HT-29 (cell line): ENCODE data around the gene HKDC1. TPM values are rescaled to one million over a fixed set of nuclear protein-coding genes. Genes with fewer than 3 reads are reported as not detected.

Source experiments
- total RNA-seq: library from RNA; depleted of rRNA; stranded (reverse); fragments of >200 nt; shearing (Covaris generic); gene quantifications from 2 replicates; pipeline ENCODE4 v1.2.3, GENCODE V29; 2014; rRNA removed

Gene HKDC1
- total RNA-seq, 1 experiment from 2014 or later, result 29.7 TPM

Other genes with a start within 250 kb of the HKDC1 start
- 17.0 and 18.1 TPM in 2 replicates for gene KIFBP, start 231.5 kb upstream of the HKDC1 start, total RNA-seq
- gene SRGN, start 132.2 kb upstream of the HKDC1 start, total RNA-seq, result 0.13 TPM in 1 of 2 replicates, not detected in the other
- gene VPS26A, start 96.2 kb upstream of the HKDC1 start, total RNA-seq, result 10.3 TPM in 2 replicates
- gene SUPV3L1, start 40.1 kb upstream of the HKDC1 start, total RNA-seq, result 24.6 and 27.0 TPM in 2 replicates
- gene HK1, start 58.2 kb downstream of the HKDC1 start, total RNA-seq, result 60.8 and 61.8 TPM in 2 replicates
- gene TACR2, start 196.6 kb downstream of the HKDC1 start, total RNA-seq, result 1.9 and 2.2 TPM in 2 replicates
- 103 and 115 TPM in 2 replicates for gene TSPAN15, start 231.1 kb downstream of the HKDC1 start, total RNA-seq